ENCODE measurements around the gene RBFOX2.

The RBFOX2 gene

DNA sequence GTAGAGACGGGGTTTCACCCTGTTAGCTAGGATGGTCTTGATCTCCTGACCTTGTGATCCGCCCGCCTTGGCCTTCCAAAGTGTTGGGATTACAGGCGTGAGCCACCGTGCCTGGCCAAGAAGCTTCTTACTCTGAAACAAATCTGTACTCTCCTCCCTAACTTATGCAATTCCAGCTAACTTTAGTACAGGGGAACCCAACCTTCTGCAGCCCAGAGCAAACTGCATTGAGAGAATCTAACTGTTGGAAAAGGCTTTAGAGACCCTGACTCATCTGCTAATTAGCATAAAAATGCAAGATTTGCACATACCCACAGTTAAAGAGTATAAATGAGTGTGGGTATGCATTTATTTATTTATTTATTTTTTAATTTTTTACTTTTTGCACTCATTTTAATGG, 246.1 kb downstream of the RBFOX2 start:
- H3K4me3 ChIP-seq (ENCODE audit: low read depth, low read length, poor library complexity, severe bottlenecking) = no peak overlapping the region
- no peak overlapping the region; the same call in 1 of the 2 replicates for H3K4me2 ChIP-seq (ENCODE audit: low read length)
- no peaks in the 10 kb centered on the region for H3K79me2 ChIP-seq (ENCODE audit: insufficient read depth, low read length)
- peaks cover 83% of the 10 kb centered on the region for H3K4me1 ChIP-seq (ENCODE audit: insufficient read depth, low read length, severe bottlenecking)
- H3F3A ChIP-seq (ENCODE audit: insufficient read depth, low read length) = no peaks in the 10 kb centered on the region
- H4K20me1 ChIP-seq (ENCODE audit: insufficient read depth, low read length) = no peaks in the 10 kb centered on the region
- peaks cover 64% of the 10 kb centered on the region for H3K36me3 ChIP-seq (ENCODE audit: insufficient read depth, low read length)
- no peak for TF ChIP-seq EZH2 (IDR thresholded peaks at IDR 0.05; ENCODE audit: borderline replicate concordance, low read length)
- TF ChIP-seq, protein P1, sequence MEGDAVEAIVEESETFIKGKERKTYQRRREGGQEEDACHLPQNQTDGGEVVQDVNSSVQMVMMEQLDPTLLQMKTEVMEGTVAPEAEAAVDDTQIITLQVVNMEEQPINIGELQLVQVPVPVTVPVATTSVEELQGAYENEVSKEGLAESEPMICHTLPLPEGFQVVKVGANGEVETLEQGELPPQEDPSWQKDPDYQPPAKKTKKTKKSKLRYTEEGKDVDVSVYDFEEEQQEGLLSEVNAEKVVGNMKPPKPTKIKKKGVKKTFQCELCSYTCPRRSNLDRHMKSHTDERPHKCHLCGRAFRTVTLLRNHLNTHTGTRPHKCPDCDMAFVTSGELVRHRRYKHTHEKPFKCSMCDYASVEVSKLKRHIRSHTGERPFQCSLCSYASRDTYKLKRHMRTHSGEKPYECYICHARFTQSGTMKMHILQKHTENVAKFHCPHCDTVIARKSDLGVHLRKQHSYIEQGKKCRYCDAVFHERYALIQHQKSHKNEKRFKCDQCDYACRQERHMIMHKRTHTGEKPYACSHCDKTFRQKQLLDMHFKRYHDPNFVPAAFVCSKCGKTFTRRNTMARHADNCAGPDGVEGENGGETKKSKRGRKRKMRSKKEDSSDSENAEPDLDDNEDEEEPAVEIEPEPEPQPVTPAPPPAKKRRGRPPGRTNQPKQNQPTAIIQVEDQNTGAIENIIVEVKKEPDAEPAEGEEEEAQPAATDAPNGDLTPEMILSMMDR (IDR thresholded peaks at IDR 0.05; ENCODE audit: low read length) = no peak
- peak overlapping the region; percentile 75 for H3K27ac ChIP-seq (ENCODE audit: low read depth, low read length, poor library complexity, severe bottlenecking)
- no peak overlapping the region for H2AFZ ChIP-seq (ENCODE audit: low read length)
- no peaks in the 10 kb centered on the region for H3K27me3 ChIP-seq (ENCODE audit: insufficient read depth, low read length)
- H3K9ac ChIP-seq (ENCODE audit: low read length) = no peak overlapping the region
- H3K9me3 ChIP-seq (ENCODE audit: low read length) = no peaks in the 10 kb centered on the region
- H3K9me2 ChIP-seq (ENCODE audit: low read depth, low read length) = no peaks in the 10 kb centered on the region

DNA sequence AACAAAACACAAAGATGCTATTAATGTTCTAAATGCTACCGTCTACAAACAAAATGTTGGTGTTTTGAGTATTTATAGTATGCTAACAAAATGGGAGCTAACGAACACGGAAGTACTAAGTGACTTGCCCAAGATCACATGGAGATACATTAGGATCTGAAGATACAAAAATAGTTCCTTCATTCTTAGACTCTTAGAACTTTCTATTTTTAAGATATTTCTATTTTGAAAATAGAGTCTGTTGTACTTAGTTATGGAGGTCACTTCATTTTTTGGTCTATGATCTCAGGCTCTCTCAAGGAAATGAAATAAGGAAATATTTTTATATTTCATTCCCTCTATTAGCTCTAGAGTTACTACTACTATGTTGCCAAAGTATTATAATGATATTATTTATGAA, 246.7 kb downstream of the RBFOX2 start:
- Histone ChIP-seq H3K9me3 (ENCODE audit: low read length) (no peaks in the 10 kb centered on the region), H4K20me1 (ENCODE audit: insufficient read depth, low read length) (no peaks in the 10 kb centered on the region), H3K4me3 (ENCODE audit: low read depth, low read length, poor library complexity, severe bottlenecking) (no peak overlapping the region), H3K27me3 (ENCODE audit: insufficient read depth, low read length) (no peaks in the 10 kb centered on the region), H3K4me2 (ENCODE audit: low read length) (peak overlapping the region; percentile 46), H3F3A (ENCODE audit: insufficient read depth, low read length) (no peaks in the 10 kb centered on the region), H3K4me1 (ENCODE audit: insufficient read depth, low read length, severe bottlenecking) (peaks cover 81% of the 10 kb centered on the region), H3K27ac (ENCODE audit: low read depth, low read length, poor library complexity, severe bottlenecking) (peak overlapping the region; percentile 75), H3K9me2 (ENCODE audit: low read depth, low read length) (no peaks in the 10 kb centered on the region), H3K9ac (ENCODE audit: low read length) (no peak overlapping the region), H2AFZ (ENCODE audit: low read length) (no peak overlapping the region), H3K79me2 (ENCODE audit: insufficient read depth, low read length) (no peaks in the 10 kb centered on the region), H3K36me3 (ENCODE audit: insufficient read depth, low read length) (peaks cover 59% of the 10 kb centered on the region)
- TF ChIP-seq, protein P1 (IDR thresholded peaks at IDR 0.05; ENCODE audit: low read length) = no peak
- TF ChIP-seq EZH2 (IDR thresholded peaks at IDR 0.05; ENCODE audit: borderline replicate concordance, low read length) = no peak

DNA sequence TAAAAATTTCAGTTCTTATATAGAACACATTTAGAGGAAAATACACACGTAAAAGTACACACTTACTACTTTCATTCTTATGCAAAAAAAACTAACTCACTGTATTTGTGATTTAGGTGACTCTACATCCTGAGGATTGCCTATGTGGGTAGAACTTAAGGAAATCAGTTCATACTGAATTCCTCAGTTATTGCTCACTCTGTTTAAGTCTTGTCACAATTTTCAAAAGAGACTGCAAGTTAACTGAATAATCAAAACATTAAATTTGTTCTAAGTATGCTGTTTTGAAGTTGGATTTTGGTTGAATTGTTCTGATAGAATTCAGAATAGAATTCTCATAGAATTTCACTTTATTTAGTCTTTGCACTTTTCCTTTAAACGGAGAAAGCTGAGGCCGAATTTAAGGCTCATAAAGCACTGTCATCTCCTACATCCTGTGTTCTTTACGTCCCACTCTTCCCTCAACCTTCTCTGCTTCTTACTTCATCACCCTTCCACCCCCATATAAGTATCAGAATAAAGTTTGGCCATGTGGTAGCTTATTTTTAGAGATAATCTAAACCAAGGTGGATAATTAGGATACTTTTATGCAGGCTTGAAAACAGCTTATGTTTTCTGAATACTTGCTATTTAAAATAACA, 251.2 kb downstream of the RBFOX2 start:
- Histone ChIP-seq H3K4me2 (ENCODE audit: low read length) (peak overlapping the region; percentile 16; the same call in 1 of the 2 replicates), H3K4me1 (ENCODE audit: insufficient read depth, low read length, severe bottlenecking) (peaks cover 68% of the 10 kb centered on the region), H3K9me3 (ENCODE audit: low read length) (no peaks in the 10 kb centered on the region), H3F3A (ENCODE audit: insufficient read depth, low read length) (no peaks in the 10 kb centered on the region), H3K9ac (ENCODE audit: low read length) (no peak overlapping the region; the same call in 1 of the 2 replicates), H2AFZ (ENCODE audit: low read length) (no peak overlapping the region), H4K20me1 (ENCODE audit: insufficient read depth, low read length) (no peaks in the 10 kb centered on the region), H3K9me2 (ENCODE audit: low read depth, low read length) (no peaks in the 10 kb centered on the region), H3K36me3 (ENCODE audit: insufficient read depth, low read length) (peaks cover 47% of the 10 kb centered on the region), H3K79me2 (ENCODE audit: insufficient read depth, low read length) (no peaks in the 10 kb centered on the region), H3K4me3 (ENCODE audit: low read depth, low read length, poor library complexity, severe bottlenecking) (no peak overlapping the region), H3K27ac (ENCODE audit: low read depth, low read length, poor library complexity, severe bottlenecking) (peak overlapping the region; percentile 20), H3K27me3 (ENCODE audit: insufficient read depth, low read length) (no peaks in the 10 kb centered on the region)
- no peak for TF ChIP-seq EZH2 (IDR thresholded peaks at IDR 0.05; ENCODE audit: borderline replicate concordance, low read length)
- TF ChIP-seq, protein P1 (IDR thresholded peaks at IDR 0.05; ENCODE audit: low read length) = no peak

Measured in OCI-LY1 (cell line).